Pancreas (tissue), 10 donors: ENCODE results near the gene GPR84. TPM values are rescaled to one million over a fixed set of nuclear protein-coding genes. Genes with fewer than 3 reads are reported as not detected.

Experiments
- ATAC-seq, 4 donors: fragments of 200-7000 bp; cut with Tn5 transposase; one replicate each; pipeline versions ENCODE4 v1.8.0 to v1.9.1; 2020; ENCODE audit warnings: mild to moderate bottlenecking in 4 of 4, moderate library complexity in 4 of 4
- DNase-seq, 6 donors: peaks; one replicate each; pipeline ENCODE4 v3.0.0-alpha.2; 2020
- FAIRE-seq: peaks from 2 replicates; lab custom pipeline; 2012; peaks lifted over from hg19 to GRCh38; lab: Jason Lieb, UNC
- H3K27ac ChIP-seq, 4 donors: fragments of 200-600 bp; sonication (generic); 1 replicate in 3 of 4; 2 replicates in 1 of 4; pipeline versions ENCODE4 v1.5.0 to v1.8.0; 2020
- H3K27me3 ChIP-seq, 4 donors: fragments of 200-600 bp; one replicate each; pipeline ENCODE4 v1.8.0; 2021
- H3K36me3 ChIP-seq, 3 donors: fragments of 200-600 bp; sonication (generic) in 1 of 3; one replicate each; pipeline versions ENCODE4 v1.5.0 to v1.8.0; 2020 to 2021
- H3K4me1 ChIP-seq, 3 donors: fragments of 200-600 bp; one replicate each; pipeline ENCODE4 v1.8.0; 2021
- H3K4me3 ChIP-seq, 4 donors: fragments of 200-600 bp; sonication (generic) in 2 of 4; one replicate each; pipeline versions ENCODE4 v1.5.0 to v1.8.0; 2020 to 2021
- H3K9me3 ChIP-seq, 4 donors: fragments of 200-600 bp; one replicate each; pipeline ENCODE4 v1.8.0; 2021
- CTCF ChIP-seq, 4 donors: fragments of 200-600 bp; sonication (generic) in 3 of 4; IDR thresholded peaks; one replicate each; pipeline versions ENCODE4 v1.5.0 to v1.8.0; 2021; ENCODE audit warnings: antibody characterized with exemption in 4 of 4
- WGBS, 2 donors: extraction: QIAGEN DNeasy Blood & Tissue Kit; methylation state at CpG; one replicate each; pipeline ENCODE4 v1.1.7; 2013; 5-methylcytosine and 5-hydroxymethylcytosine counted together
- intact Hi-C, 3 donors: fragments of 100-400 bp; cut with DNase I; formaldehyde crosslinking; loops; one replicate each; pipeline versions ENCODE4 v1.11.1 to v1.14.2; 2022
- polyA plus RNA-seq, 2 donors: library from polyadenylated mRNA; stranded (reverse); fragments of 200-250 nt; gene quantifications; one replicate each; pipeline ENCODE4 v1.2.3, GENCODE V29; 2013
- total RNA-seq, 6 donors: library from RNA; stranded (reverse); fragmentation: NEBNext Ultra II Directional in 4 of 6; extraction: Animal tissue kit (Norgen Biotek cat#: 25700) in 4 of 6; gene quantifications; one replicate each; pipeline versions ENCODE4 v1.2.1 to v1.2.4, GENCODE V29; 2021 to 2023
- donor health status: healthy with polysubstance abuse.
- donor health status: DM: no; HTN: no; CAD: no; lungs with moderate emphysema.
- donor health status: DM: no; HTN: no; CAD: no.
- donor health status: control.
- donor health status: control.
- donor health status: Bipolar disorder and iron deficiency.
- donor health status: DM: yes; HTN: yes; CAD: no.
- donor health status: DM: no; HTN: no; CAD: no.
- donor health status: DM: no; HTN: no; CAD: no.
- donor health status: DM: yes; HTN: yes; CAD: no.

GPR84 gene
- total and polyA plus RNA-seq, 8 donors: 0.09 to 0.87 (median 0.39) TPM; not detected in 2

DNA sequence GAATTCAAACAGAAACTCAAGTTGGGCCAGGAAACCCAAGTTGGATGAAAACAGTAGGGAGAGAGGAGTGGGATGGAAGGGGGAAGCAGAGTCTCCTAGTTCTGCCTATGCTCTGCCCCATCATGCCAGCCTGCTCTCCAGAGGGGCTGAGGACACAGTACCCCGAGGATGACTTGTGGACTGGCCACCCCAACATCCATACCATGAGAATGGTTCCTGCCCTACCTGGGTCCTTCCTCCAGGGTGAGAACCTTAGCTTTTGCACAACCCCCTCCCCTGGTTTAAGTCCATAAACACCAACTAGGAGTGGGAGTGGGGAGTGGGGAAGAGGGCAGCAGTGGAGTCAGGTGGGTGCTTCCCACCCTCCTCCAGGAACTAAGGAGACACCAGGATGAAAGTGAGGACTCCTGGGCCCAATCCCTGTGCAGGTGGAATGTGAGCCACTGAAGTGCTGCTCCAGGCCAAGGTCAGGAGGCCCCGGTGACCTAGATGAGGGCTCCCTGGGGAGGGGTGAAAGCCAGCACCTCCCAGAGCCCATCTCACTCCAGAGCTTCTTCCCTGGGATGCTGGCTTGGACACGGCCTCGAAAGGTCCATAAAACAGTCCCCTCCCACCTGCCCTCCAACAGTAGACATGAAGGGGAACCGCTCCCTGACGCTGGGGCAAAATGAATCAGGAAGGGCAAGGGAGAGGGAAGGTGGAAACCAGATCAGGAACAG is 13.7 kb upstream of the GPR84 start:
- DNase-seq: no peak
- Histone ChIP-seq H3K4me1 (no peaks in the 10 kb centered on the region), H3K27me3 (no peaks in the 10 kb centered on the region), H3K36me3 (no peaks in the 10 kb centered on the region), H3K27ac (no peak overlapping the region), H3K9me3 (no peaks in the 10 kb centered on the region), H3K4me3 (no peak overlapping the region)
- FAIRE-seq: no peak
- intact Hi-C loops: no loop called here
- TF ChIP-seq CTCF (IDR thresholded peaks at IDR 0.05): no peak
- no peak for ATAC-seq
- whole genome bisulfite sequencing, 2 donors: 70 to 84% methylated on average over 6 of the region's 6 CpGs

- H3K9me3 ChIP-seq: no peaks in the 10 kb centered on the region
- intact Hi-C loops: no loop called here
- no peak for TF ChIP-seq CTCF (IDR thresholded peaks at IDR 0.05)
- DNase-seq (no peak), FAIRE-seq (no peak), ATAC-seq (no peak)
- WGBS, 2 donors: 81 to 86% methylated on average over 2 of the region's 2 CpGs
- H3K27ac ChIP-seq: no peak overlapping the region
- no peak overlapping the region for H3K4me3 ChIP-seq
- no peaks in the 10 kb centered on the region for H3K36me3 ChIP-seq
- H3K27me3 ChIP-seq: no peaks in the 10 kb centered on the region
- no peaks in the 10 kb centered on the region for H3K4me1 ChIP-seq
These were observed 12.7 kb upstream of the GPR84 start for GRCh38 chr12:54377007-54377406.

GRCh38 chr12:54376596-54376995 is 12.3 kb upstream of the GPR84 start:
- intact Hi-C loops: no loop called here
- no peak for FAIRE-seq
- no peak for DNase-seq
- Histone ChIP-seq H3K4me3 (no peak overlapping the region), H3K9me3 (no peaks in the 10 kb centered on the region), H3K36me3 (no peaks in the 10 kb centered on the region), H3K27me3 (no peaks in the 10 kb centered on the region), H3K27ac (no peak overlapping the region), H3K4me1 (peaks cover 0 to 3% (median 0%) of the 10 kb centered on the region in 3 donors)
- no peak for TF ChIP-seq CTCF (IDR thresholded peaks at IDR 0.05)
- 78 to 79% methylated on average over 4 of the region's 4 CpGs for WGBS, 2 donors
- no peak for ATAC-seq

GRCh38 chr12:54375259-54375579 is 10.9 kb upstream of the GPR84 start:
- ATAC-seq (no peak), DNase-seq (no peak), FAIRE-seq (no peak)
- H3K27ac ChIP-seq: no peak overlapping the region
- no peaks in the 10 kb centered on the region for H3K36me3 ChIP-seq
- peaks cover 0 to 3% (median 0%) of the 10 kb centered on the region in 3 donors for H3K4me1 ChIP-seq
- no peak overlapping the region for H3K4me3 ChIP-seq
- intact Hi-C loops: no loop called here
- WGBS, 2 donors: 77 to 79% methylated on average over 2 of the region's 2 CpGs
- no peaks in the 10 kb centered on the region for H3K9me3 ChIP-seq
- no peaks in the 10 kb centered on the region for H3K27me3 ChIP-seq
- no peak for TF ChIP-seq CTCF (IDR thresholded peaks at IDR 0.05)

- no peaks in the 10 kb centered on the region for H3K9me3 ChIP-seq
- no peak for TF ChIP-seq CTCF (IDR thresholded peaks at IDR 0.05)
- no peak overlapping the region for H3K4me3 ChIP-seq
- 48 to 62% methylated on average over 2 of the region's 2 CpGs for WGBS, 2 donors
- peaks cover 0 to 3% (median 0%) of the 10 kb centered on the region in 3 donors for H3K4me1 ChIP-seq
- FAIRE-seq: no peak
- intact Hi-C loops: no loop called here
- no peaks in the 10 kb centered on the region for H3K27me3 ChIP-seq
- ATAC-seq: no peak
- no peak for DNase-seq
- no peaks in the 10 kb centered on the region for H3K36me3 ChIP-seq
- H3K27ac ChIP-seq: no peak overlapping the region
These were observed 10.4 kb upstream of the GPR84 start for GRCh38 chr12:54374562-54375258.
